Measurements from ENCODE around the gene CLDN11.

Gene CLDN11

DNA sequence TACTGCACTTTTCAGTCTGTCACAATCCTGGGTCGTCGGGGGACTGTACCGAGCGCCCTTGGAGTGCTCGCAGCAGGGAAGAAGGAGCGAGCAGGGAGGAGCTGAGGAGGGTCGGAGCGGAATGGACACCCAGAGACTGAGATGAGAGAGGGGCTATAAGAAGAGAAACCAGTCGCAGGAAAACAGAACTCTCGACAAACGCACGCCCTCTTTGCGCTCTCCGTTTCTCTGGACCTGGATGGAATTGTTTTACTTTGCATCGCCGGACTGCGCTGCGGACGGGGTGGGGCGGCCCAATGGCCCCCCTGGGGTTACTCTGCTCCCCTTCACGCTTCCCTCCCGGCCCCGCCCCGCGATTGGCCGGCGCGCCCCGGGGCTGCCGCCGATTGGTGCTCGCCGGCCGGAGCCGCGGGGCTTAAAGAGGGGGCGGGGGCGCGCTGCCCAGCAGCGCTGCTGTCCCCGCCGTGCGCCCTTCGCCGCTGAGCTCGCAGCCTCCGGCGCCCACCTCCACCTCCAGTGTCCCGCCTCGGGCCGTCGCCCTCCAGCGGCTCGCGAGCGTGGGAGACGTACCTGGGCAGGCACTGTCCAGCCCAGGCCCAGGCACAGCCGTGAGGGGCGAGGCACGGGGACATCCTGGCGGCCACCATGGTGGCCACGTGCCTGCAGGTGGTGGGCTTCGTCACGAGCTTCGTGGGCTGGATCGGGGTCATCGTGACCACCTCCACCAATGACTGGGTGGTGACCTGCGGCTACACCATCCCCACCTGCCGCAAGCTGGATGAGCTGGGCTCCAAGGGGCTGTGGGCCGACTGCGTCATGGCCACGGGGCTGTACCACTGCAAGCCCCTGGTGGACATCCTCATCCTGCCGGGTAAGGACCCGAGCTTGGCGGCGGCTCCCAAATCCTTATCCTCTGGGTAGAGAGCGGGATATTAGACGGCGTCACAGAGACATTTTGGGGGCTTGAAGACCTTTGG is at the start of gene CLDN11:
Gene CLDN11, plus strand, starts transcription at position 447 of the 977 bp plus-strand sequence. Its CDS starts 199 bp downstream, at position 646.
- H3K4me3 ChIP-seq (replicated peaks; ENCODE audit: low read depth, low read length), result peak within 1 kb of the TSS; percentile 58
- DNase-seq (ENCODE audit: low read depth), result no peak
- TF ChIP-seq, protein P1, sequence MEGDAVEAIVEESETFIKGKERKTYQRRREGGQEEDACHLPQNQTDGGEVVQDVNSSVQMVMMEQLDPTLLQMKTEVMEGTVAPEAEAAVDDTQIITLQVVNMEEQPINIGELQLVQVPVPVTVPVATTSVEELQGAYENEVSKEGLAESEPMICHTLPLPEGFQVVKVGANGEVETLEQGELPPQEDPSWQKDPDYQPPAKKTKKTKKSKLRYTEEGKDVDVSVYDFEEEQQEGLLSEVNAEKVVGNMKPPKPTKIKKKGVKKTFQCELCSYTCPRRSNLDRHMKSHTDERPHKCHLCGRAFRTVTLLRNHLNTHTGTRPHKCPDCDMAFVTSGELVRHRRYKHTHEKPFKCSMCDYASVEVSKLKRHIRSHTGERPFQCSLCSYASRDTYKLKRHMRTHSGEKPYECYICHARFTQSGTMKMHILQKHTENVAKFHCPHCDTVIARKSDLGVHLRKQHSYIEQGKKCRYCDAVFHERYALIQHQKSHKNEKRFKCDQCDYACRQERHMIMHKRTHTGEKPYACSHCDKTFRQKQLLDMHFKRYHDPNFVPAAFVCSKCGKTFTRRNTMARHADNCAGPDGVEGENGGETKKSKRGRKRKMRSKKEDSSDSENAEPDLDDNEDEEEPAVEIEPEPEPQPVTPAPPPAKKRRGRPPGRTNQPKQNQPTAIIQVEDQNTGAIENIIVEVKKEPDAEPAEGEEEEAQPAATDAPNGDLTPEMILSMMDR (IDR thresholded peaks at IDR 0.05; ENCODE audit: low read length, missing control alignments), result no peak

DNA sequence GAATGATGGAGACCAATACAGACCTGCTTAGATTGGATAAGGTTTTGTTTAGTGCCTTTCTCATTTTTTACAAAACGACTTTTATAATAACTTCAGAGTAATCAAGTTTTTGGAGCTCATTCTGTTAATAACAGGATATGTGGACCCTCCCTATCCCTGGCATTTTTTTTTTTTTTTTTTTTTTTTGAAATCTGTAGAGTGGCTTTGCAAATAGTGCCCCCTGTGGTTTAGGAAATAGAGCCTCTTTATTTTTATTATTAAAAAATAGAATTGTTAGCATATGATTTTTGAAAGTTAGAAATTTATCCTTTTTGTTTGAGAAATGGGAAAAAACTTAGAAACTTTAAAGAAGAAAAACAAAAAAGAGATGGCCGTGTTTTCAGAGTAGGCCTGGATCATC is 49.7 kb upstream of the CLDN11 start:
- TF ChIP-seq, protein P1 (IDR thresholded peaks at IDR 0.05; ENCODE audit: low read length, missing control alignments), result peak; percentile 37
- no peak overlapping the region for H3K4me3 ChIP-seq (replicated peaks; ENCODE audit: low read depth, low read length)
- DNase-seq (ENCODE audit: low read depth), result no peak

DNA sequence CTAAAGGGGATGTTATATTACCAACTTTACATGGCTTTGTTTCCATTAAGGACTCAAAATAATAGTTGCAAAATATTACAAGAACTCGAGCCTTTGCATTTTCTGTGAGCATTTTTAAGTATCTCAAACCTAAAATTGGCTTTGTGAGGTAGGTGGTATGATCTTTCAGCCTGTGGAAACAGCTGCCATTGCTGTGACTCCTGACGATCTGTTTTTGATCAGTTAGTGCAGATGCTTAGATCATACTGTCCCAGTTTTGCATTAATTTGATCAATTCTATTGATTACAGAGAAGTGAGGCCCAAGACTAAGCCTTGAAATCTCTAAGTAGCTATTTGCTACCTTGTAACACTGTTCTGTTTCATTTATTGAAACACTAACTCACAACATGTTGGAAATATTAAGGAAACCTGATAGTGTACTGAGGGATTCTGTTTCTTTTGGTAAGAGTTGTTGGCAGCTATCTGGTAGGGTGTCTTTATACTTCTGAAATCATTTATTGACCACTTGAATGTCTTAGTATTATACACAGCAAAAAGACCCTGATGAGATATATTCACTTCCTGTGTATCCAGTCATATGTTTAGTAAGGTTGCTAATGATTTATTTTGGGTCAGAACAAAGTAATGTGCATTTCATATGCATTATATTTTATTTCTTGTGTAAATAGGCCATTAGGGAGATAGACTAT is 46.3 kb upstream of the CLDN11 start:
- no peak for DNase-seq (ENCODE audit: low read depth)
- TF ChIP-seq, protein P1 (IDR thresholded peaks at IDR 0.05; ENCODE audit: low read length, missing control alignments), result no peak
- H3K4me3 ChIP-seq (replicated peaks; ENCODE audit: low read depth, low read length), result no peak overlapping the region

DNA sequence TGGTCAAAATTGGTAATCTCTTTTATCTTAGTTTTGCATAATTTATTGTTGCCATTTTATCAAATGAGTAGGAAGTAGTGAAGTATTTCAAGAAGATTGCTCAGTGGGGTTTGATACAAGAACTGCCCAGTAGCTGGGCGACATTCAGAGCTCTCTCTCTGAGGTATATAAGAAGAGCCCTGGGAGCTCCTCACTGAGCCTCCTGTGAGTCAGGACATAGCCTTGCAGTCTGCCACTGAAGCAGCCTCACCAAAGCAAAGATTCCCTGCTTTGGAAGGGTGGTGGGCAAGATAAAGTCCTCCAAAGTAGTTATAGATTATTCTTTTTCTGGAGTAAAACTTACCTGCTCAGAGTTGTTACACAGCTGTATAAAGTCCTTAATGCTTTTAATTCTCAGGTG is 35.1 kb upstream of the CLDN11 start:
- no peak overlapping the region for H3K4me3 ChIP-seq (replicated peaks; ENCODE audit: low read depth, low read length)
- DNase-seq (ENCODE audit: low read depth), result peak; percentile 31
- TF ChIP-seq, protein P1 (IDR thresholded peaks at IDR 0.05; ENCODE audit: low read length, missing control alignments), result no peak

DNA sequence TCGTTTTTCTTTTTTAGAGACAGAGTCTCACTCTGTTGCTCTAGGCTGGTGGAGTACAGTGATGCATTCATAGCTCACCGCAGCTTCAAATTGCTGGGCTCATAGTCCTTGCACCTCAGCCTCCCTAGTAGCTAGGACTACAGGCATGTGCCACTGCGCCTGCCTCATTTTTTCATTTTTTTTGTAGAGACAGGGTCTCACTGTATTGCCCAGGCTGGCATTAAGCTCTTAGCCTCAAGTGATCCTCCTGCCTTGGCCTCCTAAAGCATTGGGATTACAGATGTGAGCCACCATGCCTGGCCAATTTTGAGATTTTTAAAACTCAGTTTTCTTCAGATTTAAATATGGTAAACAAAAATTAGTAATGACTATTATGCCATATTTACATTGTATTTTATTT is 32.2 kb upstream of the CLDN11 start:
- TF ChIP-seq, protein P1 (IDR thresholded peaks at IDR 0.05; ENCODE audit: low read length, missing control alignments), result no peak

GRCh38 chr3:170387950-170388349 is 30.7 kb upstream of the CLDN11 start:
- DNase-seq (ENCODE audit: low read depth), result peak; percentile 67

More for the DNA sequence above, 32.2 kb upstream of the CLDN11 start:
- DNase-seq (ENCODE audit: low read depth), result no peak
- H3K4me3 ChIP-seq (replicated peaks; ENCODE audit: low read depth, low read length), result no peak overlapping the region

More at GRCh38 chr3:170387950-170388349, 30.7 kb upstream of the CLDN11 start:
- TF ChIP-seq, protein P1 (IDR thresholded peaks at IDR 0.05; ENCODE audit: low read length, missing control alignments), result peak; percentile 9
- H3K4me3 ChIP-seq (replicated peaks; ENCODE audit: low read depth, low read length), result no peak overlapping the region

Data from fibroblast of pulmonary artery (primary cell).